Right lobe of liver (tissue), 4 donors: Measurements from ENCODE around the gene RAD50.

Experiments used
- CTCF ChIP-seq, 4 donors: fragments of 200-600 bp in 3 of 4; fragments of 450-650 bp in 1 of 4; IDR thresholded peaks; one replicate each; pipeline versions ENCODE4 v1.5.1 to v1.8.0; 2016 to 2022; ENCODE audit warnings: antibody characterized with exemption in 4 of 4, mild to moderate bottlenecking in 2 of 4
- POLR2A ChIP-seq: fragments of 450-650 bp; IDR thresholded peaks from one replicate; pipeline ENCODE4 v1.6.1; 2017; ENCODE audit warnings: antibody characterized with exemption, mild to moderate bottlenecking
- donor health status: DM: no; HTN: no; CAD: no.
- donor health status: DM: no; HTN: no; CAD: no.
- donor health status: DM: no; HTN: yes; CAD: no.

GRCh38 chr5:132656774-132657355, 100.1 kb downstream of the RAD50 start:
- no peak for TF ChIP-seq CTCF (IDR thresholded peaks at IDR 0.05)
- no peak for TF ChIP-seq POLR2A
